ENCODE results near the gene ADCY2.

ADCY2 gene

DNA sequence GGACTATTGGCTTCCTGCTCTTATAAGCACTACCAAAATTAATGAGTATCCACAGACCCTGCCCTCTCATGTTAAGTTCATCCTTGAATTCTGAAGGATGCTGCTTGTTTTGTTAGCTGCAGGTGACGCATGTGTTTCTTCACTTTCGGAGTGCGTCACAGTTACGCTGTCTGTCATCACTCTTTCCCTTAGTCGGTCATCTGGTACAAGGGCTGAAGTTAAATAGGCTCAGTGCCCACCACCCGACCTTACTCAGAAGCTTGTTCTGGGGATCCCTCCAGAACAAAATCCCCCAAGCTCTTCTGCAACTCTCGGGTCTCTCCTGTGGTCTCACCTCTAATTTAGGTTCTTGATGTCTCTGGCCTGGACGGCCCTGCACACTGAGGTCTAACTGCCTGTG lies 51.0 kb downstream of the ADCY2 start:
- no peak for DNase-seq

DNA sequence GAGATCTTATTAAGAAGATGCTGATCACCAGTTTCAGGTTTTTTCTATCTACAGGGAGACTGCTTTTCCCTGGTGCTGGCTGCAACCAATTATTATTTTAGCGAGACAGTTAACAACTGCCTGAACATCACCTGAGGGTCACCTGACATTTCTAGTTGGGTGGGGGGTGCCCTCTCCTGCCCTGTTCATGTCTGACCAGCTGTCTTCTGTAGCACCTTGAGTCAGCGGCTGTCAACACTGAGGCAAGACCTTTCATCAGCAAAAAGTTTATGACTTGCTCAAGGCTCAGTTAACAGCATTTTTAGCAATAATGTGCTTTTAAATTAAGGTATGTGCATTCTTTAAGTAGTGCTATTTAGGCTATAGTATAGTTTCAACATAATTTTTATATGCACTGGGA lies 58.0 kb downstream of the ADCY2 start:
- DNase-seq = no peak

DNA sequence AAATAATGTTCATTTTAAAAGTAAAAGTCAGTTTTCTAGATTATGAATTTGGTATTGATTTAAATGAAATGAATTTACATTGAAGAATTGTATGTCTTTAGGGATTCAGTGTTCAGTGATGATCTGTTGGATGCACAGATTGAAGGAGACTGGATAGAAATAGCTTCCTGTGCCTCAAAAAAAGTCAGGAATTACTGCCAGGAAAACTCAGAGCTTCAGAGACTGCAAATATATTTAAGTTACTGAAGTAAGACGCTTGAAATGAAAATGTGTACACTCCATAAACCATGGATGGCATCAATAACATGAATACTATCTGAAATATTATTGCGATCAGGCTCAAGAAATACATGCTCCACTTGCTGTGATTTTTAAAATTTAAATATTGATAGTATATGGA lies 60.3 kb downstream of the ADCY2 start:
- no peak for DNase-seq

DNA sequence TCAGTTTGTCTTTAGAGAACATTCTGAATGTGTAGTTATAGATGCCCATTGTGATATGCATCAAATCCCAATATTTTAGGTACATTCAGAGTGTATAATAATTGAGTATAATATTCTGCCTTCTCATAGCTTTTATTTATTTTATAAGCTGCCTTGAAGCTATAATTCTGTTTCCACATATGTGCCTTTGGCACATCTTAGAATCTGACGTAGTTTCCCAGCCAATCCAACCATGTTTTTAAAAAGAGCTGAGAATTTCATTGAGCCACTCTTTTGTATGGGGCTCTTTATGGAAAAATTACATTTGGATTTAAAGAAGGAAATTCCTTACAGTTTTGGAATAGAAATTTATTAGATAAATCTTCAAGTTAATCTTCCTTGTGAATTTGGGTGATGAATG lies 65.4 kb downstream of the ADCY2 start:
- no peak for DNase-seq

DNA sequence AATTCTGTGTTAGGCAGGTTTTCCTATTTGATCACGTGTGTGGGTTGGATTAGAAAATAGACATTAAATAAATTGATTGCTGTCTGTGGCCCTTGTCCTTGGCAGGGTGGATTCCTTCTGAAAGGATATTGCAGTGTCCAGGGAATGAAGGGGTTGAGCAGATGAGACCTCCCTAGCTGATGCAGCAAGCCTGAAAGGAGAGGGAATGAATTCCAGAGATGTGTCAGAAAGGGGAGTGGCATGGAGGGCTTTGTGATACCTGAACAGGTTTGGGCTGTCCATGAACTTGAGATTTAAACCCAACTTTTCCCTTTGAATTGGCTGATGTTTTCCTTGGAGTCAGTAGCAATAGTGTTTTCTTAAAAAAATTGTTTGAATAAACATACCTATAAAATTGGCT lies 66.8 kb downstream of the ADCY2 start:
- DNase-seq = no peak

DNA sequence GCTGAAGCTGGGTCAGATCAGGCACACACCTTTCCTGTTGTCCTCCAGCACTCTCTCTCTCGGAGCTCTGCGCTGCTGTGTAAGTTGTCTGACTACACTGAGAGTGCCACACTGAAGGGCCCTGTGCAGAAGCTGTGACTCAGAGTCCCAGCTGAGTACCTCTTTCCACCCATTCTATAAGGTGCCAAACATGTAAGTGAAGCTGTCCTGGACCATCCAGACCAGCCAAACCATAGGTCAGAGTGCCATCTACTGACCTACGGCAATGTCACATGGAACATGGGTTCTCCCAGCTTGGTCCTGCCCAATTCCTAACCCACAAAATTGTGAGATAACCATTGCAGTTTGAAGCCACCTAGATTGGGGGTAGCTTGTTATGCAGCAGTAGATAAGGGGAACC lies 68.2 kb downstream of the ADCY2 start:
- no peak for DNase-seq

DNA sequence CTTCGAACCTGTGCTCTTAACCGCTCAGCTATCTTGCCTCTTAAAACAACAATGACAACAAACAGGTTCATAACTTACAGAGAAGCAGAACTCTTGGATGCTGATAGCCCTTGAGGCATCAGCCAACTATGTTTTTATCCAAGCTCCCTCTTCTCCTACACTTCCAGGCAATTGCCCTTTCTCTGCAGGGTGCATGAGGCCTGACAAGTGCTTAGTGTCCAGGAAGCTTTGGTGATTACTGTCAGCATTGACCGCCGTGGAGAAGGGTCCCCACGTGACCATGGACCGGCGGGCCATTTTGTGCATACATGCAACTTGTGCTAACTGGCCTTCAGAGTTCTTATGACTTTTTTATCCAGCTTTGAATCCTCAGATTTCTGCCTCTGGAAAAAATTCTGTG lies 71.2 kb downstream of the ADCY2 start:
- DNase-seq = no peak

DNA sequence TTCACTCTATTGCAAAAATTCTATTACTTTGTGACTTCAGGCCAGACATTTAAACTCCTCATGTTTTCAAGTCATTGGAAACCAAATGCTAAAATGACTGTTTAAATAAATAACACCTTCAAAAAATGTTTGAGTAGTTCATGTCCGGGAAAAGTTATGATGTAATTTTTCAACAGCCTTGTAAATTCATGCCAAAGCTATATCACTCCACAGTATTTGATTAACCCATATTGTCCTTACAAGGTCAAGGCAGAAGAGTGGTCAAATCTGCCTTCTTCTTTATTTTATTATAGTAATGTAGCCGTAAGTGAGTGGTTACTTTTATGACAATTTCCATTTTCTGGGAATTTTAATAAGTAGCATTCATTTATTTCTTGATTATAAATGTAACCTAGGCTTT lies 72.8 kb downstream of the ADCY2 start:
- DNase-seq = no peak

DNA sequence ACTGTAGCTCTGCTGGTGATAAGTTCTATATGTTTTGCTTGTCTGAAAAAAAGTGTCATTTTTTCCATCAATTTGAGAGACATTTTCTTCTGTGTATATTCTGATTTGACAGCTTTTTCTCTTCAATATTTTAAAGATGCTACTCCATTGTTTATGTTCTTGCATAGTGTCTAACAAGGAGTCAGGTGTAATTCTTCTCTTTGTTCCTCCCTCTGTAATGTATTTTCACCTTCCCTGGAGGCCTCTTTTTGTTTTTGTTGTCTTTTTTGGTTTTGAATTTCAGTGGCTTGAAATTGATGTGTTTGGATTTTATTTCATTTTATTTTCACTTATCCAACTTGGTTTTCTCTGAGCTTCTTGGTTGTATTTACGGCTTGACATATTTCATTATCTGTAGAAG lies 75.8 kb downstream of the ADCY2 start:
- DNase-seq = no peak

DNA sequence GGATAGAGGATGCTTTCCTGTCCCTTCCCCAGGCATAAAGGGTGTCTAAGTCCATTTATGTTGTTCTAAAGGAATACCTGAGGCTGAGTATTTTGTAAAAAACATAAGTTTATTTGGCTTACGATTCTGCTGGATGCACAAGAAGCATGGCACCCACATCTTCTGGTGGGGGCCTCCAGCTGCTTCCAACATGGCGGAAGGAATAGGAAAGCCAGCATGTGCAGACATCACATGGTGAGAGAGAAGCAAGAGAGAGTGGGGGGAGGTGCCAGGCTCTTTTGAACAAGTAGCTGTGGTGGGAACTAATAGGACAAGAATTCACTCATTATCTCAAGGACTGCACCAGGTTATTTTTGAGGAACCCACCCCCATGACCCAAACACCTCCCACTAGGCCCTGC lies 77.2 kb downstream of the ADCY2 start:
- no peak for DNase-seq

DNA sequence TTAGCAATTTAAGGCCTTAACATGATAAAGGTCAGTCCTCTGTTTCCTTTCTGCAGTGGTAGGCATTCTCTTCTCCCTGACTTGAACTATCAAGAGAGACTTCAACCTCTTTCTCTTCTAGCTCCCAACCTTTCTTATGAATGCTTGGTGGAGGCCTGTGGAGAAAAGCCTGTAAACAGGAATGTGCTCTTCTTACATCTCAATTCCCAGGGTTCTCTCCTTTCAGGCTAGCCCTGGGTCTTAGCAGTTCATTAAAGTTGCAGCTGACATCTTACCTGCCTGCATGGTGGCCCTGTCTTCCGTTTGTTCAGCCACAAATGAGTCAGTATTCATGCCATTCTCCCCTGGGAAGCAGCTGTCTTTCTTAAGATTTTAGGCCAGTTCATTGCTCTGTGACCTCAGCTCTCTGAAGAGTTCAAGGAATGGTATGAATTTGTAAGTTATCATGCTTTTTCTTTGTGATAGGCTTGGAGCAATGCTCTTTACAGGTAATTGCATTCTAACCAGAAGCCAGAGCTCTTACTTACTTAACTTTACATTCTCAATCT lies 77.8 kb downstream of the ADCY2 start:
- DNase-seq = no peak

DNA sequence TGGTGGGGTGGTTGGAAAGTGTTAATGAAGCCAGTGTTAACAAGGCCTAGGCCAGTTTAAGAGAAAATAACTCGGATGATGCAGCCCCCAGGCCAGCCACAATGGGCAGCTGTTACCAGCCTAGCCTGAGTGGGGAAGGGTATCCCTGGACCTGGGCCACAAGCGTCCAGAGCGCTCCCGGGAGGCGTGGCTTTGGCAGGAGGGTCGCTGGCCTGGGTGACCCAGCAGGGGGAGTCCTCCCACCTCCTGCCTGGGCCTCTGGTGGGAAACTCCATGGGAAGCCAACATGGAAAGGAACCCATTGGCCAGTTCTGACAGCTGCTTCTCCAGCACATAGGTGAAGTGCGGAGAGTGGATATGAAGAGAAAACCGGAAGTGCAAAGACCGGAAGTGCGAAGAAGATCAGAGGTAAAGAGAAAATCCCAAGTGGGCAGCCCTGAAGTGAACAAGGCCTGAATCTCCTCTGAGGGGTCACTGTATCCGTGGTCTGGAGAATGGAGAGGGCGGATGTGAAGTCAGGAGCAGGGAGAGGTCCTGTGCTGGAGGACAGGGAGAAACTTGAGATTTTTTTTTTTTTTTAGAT lies 79.0 kb downstream of the ADCY2 start:
- no peak for DNase-seq

DNA sequence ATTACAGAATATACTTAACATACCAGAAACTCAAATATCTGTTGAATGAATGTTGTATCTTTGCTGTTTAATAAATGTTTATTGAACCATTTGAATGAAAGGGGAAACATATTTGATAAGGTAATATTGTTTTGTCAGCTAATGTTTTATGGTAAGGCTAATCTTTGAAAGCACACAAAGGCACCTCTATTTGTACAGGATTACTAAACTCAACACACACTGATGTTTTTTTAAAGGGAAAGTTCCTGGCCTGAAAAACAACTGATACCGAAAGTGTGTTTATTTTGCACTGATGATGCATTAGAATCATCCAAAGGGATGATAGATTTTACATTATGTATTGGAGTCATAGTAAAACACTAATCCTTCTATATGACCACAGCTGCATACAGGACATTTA lies 82.5 kb downstream of the ADCY2 start:
- no peak for DNase-seq

DNA sequence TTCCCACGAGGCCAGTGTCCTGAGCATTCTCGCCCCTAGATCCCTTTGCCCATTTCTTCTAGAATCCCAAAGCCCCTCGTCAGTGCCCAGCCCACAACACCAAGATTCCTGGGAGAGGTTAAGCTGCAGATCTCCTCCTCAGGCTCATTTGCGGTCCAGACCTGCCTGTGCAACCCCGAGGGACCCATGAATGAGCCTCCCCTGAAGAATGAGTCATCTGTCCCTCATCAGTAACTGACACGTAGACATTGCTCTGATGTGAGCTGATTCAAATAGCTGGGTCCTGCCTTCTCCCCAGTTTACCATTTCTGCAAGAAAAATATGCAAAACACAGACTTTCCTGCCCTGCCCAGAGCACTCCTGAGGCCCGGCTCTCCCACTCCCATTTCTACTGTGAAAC lies 92.8 kb downstream of the ADCY2 start:
- DNase-seq = no peak

DNA sequence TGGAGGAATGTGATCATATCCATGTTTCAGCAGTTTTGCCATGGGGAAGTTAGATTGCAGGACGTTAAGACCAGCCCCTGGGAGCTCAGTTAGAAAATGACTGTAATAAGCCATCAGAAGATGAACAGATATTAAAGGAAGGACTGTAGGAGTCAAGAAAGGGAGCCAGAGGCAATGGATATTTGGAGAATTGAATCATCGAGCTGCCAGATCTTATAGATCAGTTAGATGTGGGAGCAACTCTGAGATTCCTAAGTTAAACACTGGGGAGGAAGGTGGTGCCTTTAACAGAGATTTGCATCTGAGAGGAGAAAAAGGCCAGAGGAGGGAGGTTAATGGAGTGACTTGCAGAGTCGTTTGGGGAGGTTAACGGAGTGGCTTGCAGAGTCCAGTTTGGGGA lies 96.4 kb downstream of the ADCY2 start:
- no peak for DNase-seq

DNA sequence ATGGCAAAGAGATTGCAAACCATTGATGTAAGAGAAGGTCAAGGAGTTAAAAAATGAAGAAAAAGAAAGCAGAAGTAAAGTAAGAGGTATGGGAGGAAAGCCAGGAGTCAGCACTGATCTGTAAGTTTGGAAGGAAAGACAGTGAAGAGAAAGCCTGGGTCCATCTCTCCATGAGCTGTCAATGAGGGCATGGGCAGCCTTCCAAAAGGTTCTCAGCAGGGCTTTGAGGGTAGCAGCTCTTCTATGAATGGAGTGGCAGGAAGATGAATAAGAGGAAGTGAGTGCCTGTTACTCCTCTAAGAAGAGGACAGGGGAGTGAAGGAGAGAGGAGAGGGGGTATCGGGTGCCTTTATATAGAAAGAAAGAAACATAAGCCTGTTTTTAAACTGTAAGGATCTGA lies 97.1 kb downstream of the ADCY2 start:
- DNase-seq = no peak

DNA sequence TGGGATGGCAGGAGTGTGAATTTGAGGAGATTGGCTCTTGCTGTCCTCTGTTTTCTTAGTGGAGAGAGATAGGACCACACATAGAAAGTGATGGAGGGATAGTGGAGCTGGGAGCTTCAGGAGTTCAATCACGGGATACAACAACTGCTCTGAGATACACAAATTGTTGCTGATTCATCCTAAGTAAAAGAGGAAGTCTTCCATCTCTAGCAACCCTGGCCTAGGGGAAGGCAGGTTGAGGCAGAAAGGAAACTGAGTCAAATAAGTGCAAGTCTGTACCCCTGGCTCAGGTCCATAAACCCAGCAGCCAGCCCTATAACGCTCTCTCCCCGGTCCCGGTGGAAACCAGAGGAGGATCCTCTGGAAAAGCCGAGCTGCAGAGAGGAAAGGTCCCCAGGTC lies 97.7 kb downstream of the ADCY2 start:
- no peak for DNase-seq

DNA sequence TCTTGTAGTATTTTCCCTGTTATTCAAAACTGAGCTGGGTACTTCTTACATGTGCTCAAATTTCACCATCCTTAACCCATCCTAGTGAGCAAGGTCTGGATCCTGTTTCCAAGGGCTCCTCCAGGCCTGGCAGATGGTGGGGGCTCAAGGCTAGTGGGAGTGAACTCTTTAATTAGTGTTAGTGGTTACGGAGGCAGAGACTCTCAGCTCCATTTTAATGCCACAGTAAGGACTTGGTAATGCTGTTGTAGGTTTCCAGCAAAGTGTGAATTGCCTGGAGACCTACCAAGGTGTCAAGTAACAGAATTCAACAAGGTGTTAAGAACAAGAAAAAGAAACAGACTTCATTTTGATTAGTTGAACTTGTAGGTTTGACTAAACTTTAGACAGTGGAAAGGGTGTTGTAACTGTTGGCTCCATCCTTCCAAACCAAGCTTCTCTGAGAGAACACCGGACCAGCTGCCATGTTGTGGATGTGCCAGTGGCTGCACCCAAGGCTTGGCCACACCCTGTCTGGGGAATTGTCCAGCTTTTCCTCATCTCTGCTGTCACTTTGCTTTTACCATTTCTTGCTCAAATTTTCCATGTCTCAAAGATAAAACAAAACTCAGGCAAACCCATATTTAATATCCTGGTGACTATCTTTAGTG lies 98.7 kb downstream of the ADCY2 start:
- no peak for DNase-seq

DNA sequence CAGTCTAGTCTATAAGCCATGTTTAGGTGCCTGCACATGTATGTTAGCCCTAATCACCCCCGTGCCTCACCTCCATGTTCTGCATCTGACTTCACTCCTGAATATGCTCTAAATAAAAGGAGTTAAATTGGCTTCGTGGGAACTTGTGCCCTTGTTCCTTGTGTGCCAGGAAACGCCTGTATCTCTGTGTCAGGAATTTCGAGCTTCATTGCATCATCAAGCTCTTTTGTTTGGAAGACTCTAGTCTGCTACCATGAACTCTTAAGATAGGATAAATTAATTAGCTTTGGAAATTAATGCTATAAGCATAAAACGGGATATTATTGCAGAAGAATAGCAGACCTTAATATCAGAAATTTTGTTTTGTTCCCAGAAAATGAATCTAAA lies 99.2 kb downstream of the ADCY2 start:
- DNase-seq = no peak

DNA sequence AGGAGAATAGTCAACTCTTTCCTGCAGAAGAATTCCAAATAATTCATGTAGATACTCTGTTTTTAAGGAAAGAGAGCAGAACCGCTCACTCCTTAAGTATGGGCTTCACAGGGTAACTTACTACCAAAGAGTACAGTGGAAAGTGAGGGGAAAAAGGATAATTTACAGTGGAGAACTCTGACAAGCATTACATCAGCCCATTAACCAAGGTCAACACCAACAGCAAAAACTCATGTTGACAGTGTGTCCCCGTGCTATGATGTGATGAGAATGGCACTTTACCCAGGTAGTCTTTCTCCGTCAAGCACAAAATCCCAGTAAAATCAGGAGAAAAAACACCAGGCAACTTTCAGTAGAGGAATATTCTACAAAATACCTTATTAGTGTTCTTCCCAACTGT lies 104.3 kb downstream of the ADCY2 start:
- DNase-seq = no peak

DNA sequence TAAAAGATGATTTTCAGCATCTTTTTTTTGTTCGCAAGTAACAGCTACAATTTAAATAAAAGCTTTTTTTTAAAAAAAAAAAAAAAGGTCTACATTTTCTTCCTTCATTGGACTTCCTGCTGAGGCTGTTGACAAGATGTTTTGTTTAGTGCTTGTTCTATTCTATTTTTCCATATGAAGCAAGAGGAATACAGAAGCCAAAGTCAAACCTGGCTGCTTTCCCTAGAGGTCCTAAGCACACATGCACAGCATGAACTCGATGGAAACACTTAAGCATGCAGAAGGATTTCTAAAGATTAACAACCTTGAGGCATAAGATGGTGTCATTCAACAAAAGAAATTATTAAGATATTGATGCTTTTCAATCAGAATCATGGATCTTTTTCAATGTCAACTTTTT lies 105.1 kb downstream of the ADCY2 start:
- no peak for DNase-seq

DNA sequence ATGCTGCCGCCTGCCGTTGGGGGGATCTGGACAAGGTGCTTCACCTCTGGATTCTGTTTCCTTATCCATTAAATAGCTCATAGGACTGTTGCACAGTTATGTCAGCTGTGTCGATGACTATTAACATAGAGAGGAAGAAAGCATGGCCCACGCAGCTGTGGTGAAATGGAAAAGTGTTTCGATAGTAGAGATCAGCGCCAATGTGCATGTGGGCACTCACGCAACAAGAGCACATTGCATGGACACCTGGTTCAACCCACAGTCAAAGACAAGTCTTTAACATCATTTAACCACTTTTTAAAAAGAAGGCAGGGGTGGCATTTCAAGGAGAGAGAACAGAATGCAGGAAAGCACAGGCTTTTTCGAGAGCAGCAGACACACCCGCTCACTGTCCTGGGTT lies 107.6 kb downstream of the ADCY2 start:
- DNase-seq = no peak

DNA sequence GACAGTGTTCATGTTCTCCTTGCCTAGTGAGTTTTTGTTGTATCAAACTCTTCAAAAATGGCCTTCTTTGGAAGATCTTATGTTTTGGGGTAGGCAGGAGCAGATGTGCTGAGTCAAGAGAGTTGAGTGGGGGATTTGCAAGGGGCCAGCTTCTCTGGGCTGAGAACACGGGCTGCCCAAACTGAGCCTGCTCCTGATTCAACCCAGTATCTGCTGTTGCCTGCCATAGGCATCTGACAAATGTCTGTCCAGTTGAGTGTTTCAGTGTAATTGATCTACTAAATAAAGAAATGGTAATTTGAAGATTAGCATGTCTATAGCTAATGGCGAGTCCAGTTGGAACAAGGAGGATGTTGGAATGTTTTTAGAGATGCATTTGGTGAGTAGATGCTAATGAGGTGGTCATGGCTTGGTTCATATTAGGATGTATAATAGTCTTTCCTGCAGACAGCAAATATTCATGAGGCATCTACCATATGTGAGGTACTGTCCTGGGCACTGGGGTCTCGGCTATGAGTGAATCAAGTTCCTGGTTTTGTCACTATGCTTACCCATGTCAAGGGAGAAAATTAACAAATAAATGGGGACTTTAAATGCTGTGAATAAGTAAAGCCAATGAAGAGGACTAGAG lies 119.5 kb downstream of the ADCY2 start:
- no peak for DNase-seq

DNA sequence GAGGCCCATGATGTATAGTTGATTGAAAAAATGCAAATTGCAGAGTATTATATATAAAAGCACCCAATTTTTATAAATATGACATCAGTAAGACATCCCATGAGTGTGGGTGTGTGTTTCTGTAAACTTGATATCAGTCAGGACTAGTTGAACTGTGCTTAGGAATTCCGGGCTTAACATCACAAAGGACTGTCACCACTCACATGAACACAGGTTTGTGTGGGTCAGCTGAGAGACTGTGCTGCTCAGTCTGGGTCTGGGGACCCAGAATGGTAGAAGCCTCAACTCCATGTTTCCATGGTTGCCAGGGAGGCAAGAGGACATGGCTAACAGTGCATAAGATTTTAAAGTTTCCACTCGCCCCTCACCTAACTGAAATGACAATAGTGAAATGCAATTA lies 120.3 kb downstream of the ADCY2 start:
- no peak for DNase-seq

DNA sequence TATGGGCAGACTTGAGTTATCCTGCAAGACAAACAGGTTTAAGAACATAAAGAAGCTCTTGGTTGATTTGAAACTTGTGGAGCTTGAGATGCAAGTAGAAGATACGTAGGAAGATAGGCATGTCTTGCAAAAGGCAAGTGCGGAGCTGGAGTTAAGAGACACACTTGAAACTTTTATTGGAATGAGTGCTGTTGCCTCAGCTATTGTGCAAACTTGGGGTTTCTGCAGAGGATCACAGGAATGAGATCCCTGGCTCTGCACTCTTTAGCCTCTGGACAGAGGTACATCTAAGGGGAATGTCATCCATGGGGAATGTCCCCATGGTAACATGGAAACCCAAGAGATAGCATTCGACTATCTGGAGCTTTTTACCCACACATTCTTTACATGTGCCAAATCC lies 121.1 kb downstream of the ADCY2 start:
- no peak for DNase-seq

Measured in midbrain (tissue), 1 donor.